Measurements from ENCODE around the gene SPON1. TPM values are rescaled to one million over a fixed set of nuclear protein-coding genes. Genes with fewer than 3 reads are reported as not detected.

The SPON1 gene
- total RNA-seq, 1 experiment from 2014 or later: 0.10 TPM

DNA sequence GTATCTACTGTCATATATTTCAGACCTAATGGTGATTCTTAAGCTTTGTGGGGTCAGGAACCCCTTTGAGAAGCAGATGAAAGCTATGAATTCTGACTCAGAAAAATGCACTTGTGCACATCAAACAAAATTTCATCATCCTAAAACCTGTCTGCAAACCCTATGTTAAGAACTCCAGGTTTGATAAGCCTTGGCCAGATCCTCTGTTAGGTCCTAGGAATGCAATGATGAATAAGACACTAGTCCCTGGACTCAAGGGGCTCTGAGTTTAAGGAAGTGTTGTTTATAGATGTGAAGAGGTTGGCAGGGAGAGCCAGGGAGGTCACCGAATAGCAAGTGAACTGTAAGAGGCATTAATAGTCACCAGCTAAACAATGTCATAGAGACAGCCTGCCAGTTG, 103.2 kb downstream of the SPON1 start:
- no TSS peak for BruUV-seq (replicated peaks)
- in situ Hi-C loops (cut with HindIII; ENCODE audit: low pct_unique_long_range_greater_than_20kb, low sequenced_read_pairs): no loop called here
- TF ChIP-seq, protein P1, sequence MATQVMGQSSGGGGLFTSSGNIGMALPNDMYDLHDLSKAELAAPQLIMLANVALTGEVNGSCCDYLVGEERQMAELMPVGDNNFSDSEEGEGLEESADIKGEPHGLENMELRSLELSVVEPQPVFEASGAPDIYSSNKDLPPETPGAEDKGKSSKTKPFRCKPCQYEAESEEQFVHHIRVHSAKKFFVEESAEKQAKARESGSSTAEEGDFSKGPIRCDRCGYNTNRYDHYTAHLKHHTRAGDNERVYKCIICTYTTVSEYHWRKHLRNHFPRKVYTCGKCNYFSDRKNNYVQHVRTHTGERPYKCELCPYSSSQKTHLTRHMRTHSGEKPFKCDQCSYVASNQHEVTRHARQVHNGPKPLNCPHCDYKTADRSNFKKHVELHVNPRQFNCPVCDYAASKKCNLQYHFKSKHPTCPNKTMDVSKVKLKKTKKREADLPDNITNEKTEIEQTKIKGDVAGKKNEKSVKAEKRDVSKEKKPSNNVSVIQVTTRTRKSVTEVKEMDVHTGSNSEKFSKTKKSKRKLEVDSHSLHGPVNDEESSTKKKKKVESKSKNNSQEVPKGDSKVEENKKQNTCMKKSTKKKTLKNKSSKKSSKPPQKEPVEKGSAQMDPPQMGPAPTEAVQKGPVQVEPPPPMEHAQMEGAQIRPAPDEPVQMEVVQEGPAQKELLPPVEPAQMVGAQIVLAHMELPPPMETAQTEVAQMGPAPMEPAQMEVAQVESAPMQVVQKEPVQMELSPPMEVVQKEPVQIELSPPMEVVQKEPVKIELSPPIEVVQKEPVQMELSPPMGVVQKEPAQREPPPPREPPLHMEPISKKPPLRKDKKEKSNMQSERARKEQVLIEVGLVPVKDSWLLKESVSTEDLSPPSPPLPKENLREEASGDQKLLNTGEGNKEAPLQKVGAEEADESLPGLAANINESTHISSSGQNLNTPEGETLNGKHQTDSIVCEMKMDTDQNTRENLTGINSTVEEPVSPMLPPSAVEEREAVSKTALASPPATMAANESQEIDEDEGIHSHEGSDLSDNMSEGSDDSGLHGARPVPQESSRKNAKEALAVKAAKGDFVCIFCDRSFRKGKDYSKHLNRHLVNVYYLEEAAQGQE (IDR thresholded peaks at IDR 0.05; ENCODE audit: insufficient read depth in 1 of 2, low read depth in 2 of 2, low read length in 1 of 2): no peak
- TF ChIP-seq TCF7L2 (IDR thresholded peaks at IDR 0.05; ENCODE audit: low read depth, low read length): no peak
- TF ChIP-seq, protein P2, sequence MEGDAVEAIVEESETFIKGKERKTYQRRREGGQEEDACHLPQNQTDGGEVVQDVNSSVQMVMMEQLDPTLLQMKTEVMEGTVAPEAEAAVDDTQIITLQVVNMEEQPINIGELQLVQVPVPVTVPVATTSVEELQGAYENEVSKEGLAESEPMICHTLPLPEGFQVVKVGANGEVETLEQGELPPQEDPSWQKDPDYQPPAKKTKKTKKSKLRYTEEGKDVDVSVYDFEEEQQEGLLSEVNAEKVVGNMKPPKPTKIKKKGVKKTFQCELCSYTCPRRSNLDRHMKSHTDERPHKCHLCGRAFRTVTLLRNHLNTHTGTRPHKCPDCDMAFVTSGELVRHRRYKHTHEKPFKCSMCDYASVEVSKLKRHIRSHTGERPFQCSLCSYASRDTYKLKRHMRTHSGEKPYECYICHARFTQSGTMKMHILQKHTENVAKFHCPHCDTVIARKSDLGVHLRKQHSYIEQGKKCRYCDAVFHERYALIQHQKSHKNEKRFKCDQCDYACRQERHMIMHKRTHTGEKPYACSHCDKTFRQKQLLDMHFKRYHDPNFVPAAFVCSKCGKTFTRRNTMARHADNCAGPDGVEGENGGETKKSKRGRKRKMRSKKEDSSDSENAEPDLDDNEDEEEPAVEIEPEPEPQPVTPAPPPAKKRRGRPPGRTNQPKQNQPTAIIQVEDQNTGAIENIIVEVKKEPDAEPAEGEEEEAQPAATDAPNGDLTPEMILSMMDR (IDR thresholded peaks at IDR 0.05): no peak
- no peak for TF ChIP-seq POLR2AphosphoS5 (IDR thresholded peaks at IDR 0.05; ENCODE audit: low read depth, low read length)
- no peak for TF ChIP-seq SIN3A (IDR thresholded peaks at IDR 0.05; ENCODE audit: borderline replicate concordance, insufficient read depth, low read depth, low read length)
- Histone ChIP-seq H3K36me3 (ENCODE audit: control insufficient read depth, insufficient read depth, low read length) (no peaks in the 10 kb centered on the region), H3K9me3 (ENCODE audit: control insufficient read depth, insufficient read depth, low read depth, low read length) (no peaks in the 10 kb centered on the region), H3K4me1 (ENCODE audit: control insufficient read depth, insufficient read depth, low read length) (no peaks in the 10 kb centered on the region), H3K27ac (ENCODE audit: low read length) (no peak overlapping the region), H3K4me3 (ENCODE audit: low read depth in 2 of 2, low read length in 2 of 2) (no peak overlapping the region), H3K27me3 (ENCODE audit: control insufficient read depth, insufficient read depth, low read length) (peaks cover 6% of the 10 kb centered on the region)
- intact Hi-C loops (cut with micrococcal nuclease; ENCODE audit: unreplicated experiment): no loop called here
- ChIA-PET CTCF (no interaction called here), POLR2A (no interaction called here)
- ATAC-seq (no peak), DNase-seq (ENCODE audit: low read depth, low spot score) (no peak)

DNA sequence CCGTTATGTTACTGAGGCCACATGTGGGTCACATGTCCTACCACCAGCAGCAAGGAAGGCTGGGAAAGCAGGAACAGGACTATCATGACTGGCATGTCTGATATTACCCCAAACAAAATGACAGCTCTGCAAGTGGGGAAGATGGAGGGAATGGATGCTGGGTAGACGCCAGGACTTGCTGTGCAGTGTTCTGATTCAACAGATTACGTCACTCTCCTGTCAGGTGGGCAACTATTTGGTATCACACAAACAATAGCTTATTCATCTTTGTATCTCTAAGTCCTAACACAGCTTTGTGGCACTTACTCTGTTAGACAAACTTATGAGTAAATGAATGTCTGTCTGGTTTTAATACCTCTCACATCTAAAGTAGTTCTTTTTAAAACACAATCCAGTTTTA, 105.2 kb downstream of the SPON1 start:
- no peak overlapping the region for H3K27ac ChIP-seq (ENCODE audit: low read length)
- no TSS peak for BruUV-seq (replicated peaks)
- H3K4me3 ChIP-seq (ENCODE audit: low read depth in 2 of 2, low read length in 2 of 2): no peak overlapping the region
- no peak for DNase-seq (ENCODE audit: low read depth, low spot score)
- no peaks in the 10 kb centered on the region for H3K36me3 ChIP-seq (ENCODE audit: control insufficient read depth, insufficient read depth, low read length)
- CTCF ChIA-PET: no interaction called here
- POLR2A ChIA-PET: no interaction called here
- TF ChIP-seq, protein P2 (IDR thresholded peaks at IDR 0.05): no peak
- TF ChIP-seq TCF7L2 (IDR thresholded peaks at IDR 0.05; ENCODE audit: low read depth, low read length): no peak
- H3K9me3 ChIP-seq (ENCODE audit: control insufficient read depth, insufficient read depth, low read depth, low read length): no peaks in the 10 kb centered on the region
- H3K27me3 ChIP-seq (ENCODE audit: control insufficient read depth, insufficient read depth, low read length): peaks cover 6% of the 10 kb centered on the region
- ATAC-seq: no peak
- in situ Hi-C loops (cut with HindIII; ENCODE audit: low pct_unique_long_range_greater_than_20kb, low sequenced_read_pairs) (no loop called here), intact Hi-C loops (cut with micrococcal nuclease; ENCODE audit: unreplicated experiment) (no loop called here)
- no peaks in the 10 kb centered on the region for H3K4me1 ChIP-seq (ENCODE audit: control insufficient read depth, insufficient read depth, low read length)

DNA sequence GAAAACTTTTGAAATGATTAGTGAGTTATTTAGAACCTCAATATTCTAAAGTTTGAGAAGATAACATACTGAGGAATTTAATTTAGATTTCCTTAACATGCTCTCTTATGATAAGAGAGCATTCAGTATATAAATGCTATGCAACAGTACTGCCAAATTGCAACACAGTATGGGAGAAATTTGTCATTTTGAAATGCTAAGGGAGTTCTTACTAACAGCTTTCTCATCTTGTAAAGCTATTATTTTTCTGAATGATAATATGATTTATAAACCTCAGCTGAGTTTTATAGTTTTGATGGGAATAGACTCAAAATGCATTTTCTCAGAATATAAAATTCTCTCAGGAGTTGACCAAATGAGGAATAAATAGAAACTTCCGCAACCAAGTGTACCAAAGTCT, 108.4 kb downstream of the SPON1 start:
- H3K9me3 ChIP-seq (ENCODE audit: control insufficient read depth, insufficient read depth, low read depth, low read length): no peaks in the 10 kb centered on the region
- ChIA-PET CTCF (no interaction called here), POLR2A (no interaction called here)
- no peak for ATAC-seq
- H3K27me3 ChIP-seq (ENCODE audit: control insufficient read depth, insufficient read depth, low read length): peaks cover 2% of the 10 kb centered on the region
- no peak for DNase-seq (ENCODE audit: low read depth, low spot score)
- TF ChIP-seq SIN3A (IDR thresholded peaks at IDR 0.05; ENCODE audit: borderline replicate concordance, insufficient read depth, low read depth, low read length) (no peak), TCF7L2 (IDR thresholded peaks at IDR 0.05; ENCODE audit: low read depth, low read length) (no peak), POLR2AphosphoS5 (IDR thresholded peaks at IDR 0.05; ENCODE audit: low read depth, low read length) (no peak)
- TF ChIP-seq, protein P1 (IDR thresholded peaks at IDR 0.05; ENCODE audit: insufficient read depth in 1 of 2, low read depth in 2 of 2, low read length in 1 of 2): no peak
- TF ChIP-seq, protein P2 (IDR thresholded peaks at IDR 0.05): no peak
- in situ Hi-C loops (cut with HindIII; ENCODE audit: low pct_unique_long_range_greater_than_20kb, low sequenced_read_pairs): no loop called here
- H3K36me3 ChIP-seq (ENCODE audit: control insufficient read depth, insufficient read depth, low read length): no peaks in the 10 kb centered on the region
- BruUV-seq (replicated peaks): no TSS peak
- no peak overlapping the region for H3K27ac ChIP-seq (ENCODE audit: low read length)
- intact Hi-C loops (cut with micrococcal nuclease; ENCODE audit: unreplicated experiment): no loop called here
- no peaks in the 10 kb centered on the region for H3K4me1 ChIP-seq (ENCODE audit: control insufficient read depth, insufficient read depth, low read length)
- no peak overlapping the region for H3K4me3 ChIP-seq (ENCODE audit: low read depth in 2 of 2, low read length in 2 of 2)
